Kidney (tissue), 14 donors: ENCODE data around the gene SPTB. TPM values are rescaled to one million over a fixed set of nuclear protein-coding genes. Genes with fewer than 3 reads are reported as not detected.

Source experiments
- DNase-seq, 5 donors: peaks; one replicate each; pipeline ENCODE4 v3.0.0-alpha.2; 2013 to 2020
- FAIRE-seq: peaks from 2 replicates; lab custom pipeline; 2012; peaks lifted over from hg19 to GRCh38; lab: Jason Lieb, UNC
- H3K27ac ChIP-seq, 2 donors: one replicate each; pipeline ENCODE4 v1.7.0; 2013; ENCODE audit warnings: low read depth in 2 of 2, low read length in 2 of 2, inconsistent platforms in 1 of 2
- H3K27me3 ChIP-seq: one replicate; pipeline ENCODE4 v1.7.1; 2013; ENCODE audit warnings: low read length, inconsistent platforms; ENCODE audit not compliant: control insufficient read depth, insufficient read depth
- H3K36me3 ChIP-seq, 3 donors: one replicate each; pipeline versions ENCODE4 v1.7.0 to v1.7.1; 2013; ENCODE audit warnings: low read length in 3 of 3, control low read depth in 1 of 3, inconsistent platforms in 1 of 3; ENCODE audit not compliant: insufficient read depth in 3 of 3, control insufficient read depth in 2 of 3
- H3K4me1 ChIP-seq, 3 donors: one replicate each; pipeline versions ENCODE4 v1.7.0 to v1.7.1; 2013; ENCODE audit warnings: low read length in 3 of 3, inconsistent platforms in 1 of 3, low read depth in 1 of 3; ENCODE audit not compliant: control insufficient read depth in 2 of 3, insufficient read depth in 2 of 3
- H3K4me3 ChIP-seq, 3 donors: one replicate each; pipeline versions ENCODE4 v1.7.0 to v1.8.1; 2013; ENCODE audit warnings: low read length in 3 of 3, control low read depth in 1 of 3, inconsistent platforms in 1 of 3
- H3K9ac ChIP-seq, 3 donors: one replicate each; pipeline versions ENCODE4 v1.7.0 to v1.7.1; 2013; ENCODE audit warnings: low read length in 3 of 3, control low read depth in 1 of 3, inconsistent platforms in 1 of 3
- H3K9me3 ChIP-seq, 3 donors: one replicate each; pipeline versions ENCODE4 v1.7.0 to v1.7.1; 2013; ENCODE audit warnings: low read length in 3 of 3, control low read depth in 1 of 3, inconsistent platforms in 1 of 3; ENCODE audit not compliant: control insufficient read depth in 2 of 3, insufficient read depth in 1 of 3
- CTCF ChIP-seq: IDR thresholded peaks from 3 replicates; pipeline ENCODE4 v1.5.1; 2012; ENCODE audit warnings: mild to moderate bottlenecking, moderate library complexity, borderline replicate concordance; ENCODE audit not compliant: insufficient read depth; ENCODE audit errors: extremely low read depth
- intact Hi-C: fragments of 100-400 bp; cut with DNase I; formaldehyde crosslinking; loops from one replicate; pipeline ENCODE4 v1.11.1; 2022
- polyA plus RNA-seq: library from polyadenylated mRNA; stranded (reverse); fragments of 350-450 nt; fragmentation: Illumina TruSeq; extraction: RNeasy Lipid Tissue Mini Kit (QIAGEN cat#74804); gene quantifications from one replicate; pipeline ENCODE4 v1.2.3, GENCODE V29; 2014; ENCODE audit warnings: low read depth, low replicate concordance; ENCODE audit not compliant: insufficient read depth
- total RNA-seq: library from RNA; stranded (reverse); fragmentation: NEBNext Ultra II Directional; extraction: Animal tissue kit (Norgen Biotek cat#: 25700); gene quantifications from one replicate; pipeline ENCODE4 v1.2.1, GENCODE V29; 2021
- donor health status: control.
- donor health status: control.
- donor health status: control.
- donor health status: control.
- donor health status: control.
- donor health status: DM: yes; HTN: yes; CAD: no.
- donor health status: Normal renal cell carcinoma (clear cell type).

Gene SPTB
- total and polyA plus RNA-seq, 2 donors from 2014 or later, result 1.7 to 2.2 TPM

GRCh38 chr14:64767215-64767964 is 112.3 kb downstream of the SPTB start:
- H3K36me3 ChIP-seq, result no peaks in the 10 kb centered on the region
- no peak for DNase-seq
- TF ChIP-seq CTCF, result no peak
- H3K4me3 ChIP-seq, result no peak overlapping the region
- no peaks in the 10 kb centered on the region for H3K27me3 ChIP-seq
- H3K27ac ChIP-seq, result no peak overlapping the region
- no peak overlapping the region for H3K9ac ChIP-seq
- intact Hi-C loops, result loop anchor here (5.0 kb wide), 1 partner anchor 95 kb away; no protein-coding TSS in a partner anchor
- no peaks in the 10 kb centered on the region for H3K9me3 ChIP-seq
- peaks cover 0 to 14% (median 2%) of the 10 kb centered on the region in 3 donors for H3K4me1 ChIP-seq
- no peak for FAIRE-seq

GRCh38 chr14:64766430-64767151 is 113.1 kb downstream of the SPTB start:
- intact Hi-C loops, result loop anchor here (5.0 kb wide), 1 partner anchor 94 kb away; no protein-coding TSS in a partner anchor
- no peak for TF ChIP-seq CTCF
- DNase-seq, result no peak
- no peak for FAIRE-seq
- Histone ChIP-seq H3K4me1 (peaks cover 2 to 21% (median 10%) of the 10 kb centered on the region in 3 donors), H3K36me3 (no peaks in the 10 kb centered on the region), H3K9ac (no peak overlapping the region), H3K27me3 (no peaks in the 10 kb centered on the region), H3K4me3 (no peak overlapping the region), H3K27ac (no peak overlapping the region), H3K9me3 (no peaks in the 10 kb centered on the region)

DNA sequence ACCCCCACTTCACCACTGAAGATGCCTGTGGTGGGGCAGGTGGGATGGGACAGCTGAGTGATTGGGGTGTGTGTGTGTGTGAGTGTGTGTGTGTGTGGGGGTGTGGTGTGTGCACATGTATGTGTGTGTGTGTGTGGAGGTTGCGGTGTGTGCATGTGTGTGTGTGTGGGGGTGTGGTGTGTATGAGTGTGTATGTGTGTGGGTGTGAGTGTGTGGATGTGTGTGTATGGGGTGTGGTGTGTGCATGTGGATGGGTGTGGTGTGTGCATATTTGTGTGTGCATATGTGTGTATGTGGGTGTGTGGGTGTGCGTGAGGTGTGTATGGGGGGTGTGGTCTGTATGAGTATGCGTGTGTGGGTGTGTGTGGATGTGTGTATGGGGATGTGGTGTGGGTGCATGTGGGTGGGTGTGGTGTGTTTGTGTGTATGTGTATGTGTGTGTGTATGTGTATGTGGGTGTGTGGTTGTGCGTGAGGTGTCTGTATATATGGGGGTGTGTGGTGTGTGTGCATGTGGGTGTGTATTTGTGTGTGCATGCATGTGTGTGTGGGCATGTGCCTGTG is 113.9 kb downstream of the SPTB start:
- no peak for TF ChIP-seq CTCF
- Histone ChIP-seq H3K36me3 (no peaks in the 10 kb centered on the region), H3K27me3 (no peaks in the 10 kb centered on the region), H3K4me3 (no peak overlapping the region), H3K9ac (no peak overlapping the region), H3K9me3 (no peaks in the 10 kb centered on the region), H3K4me1 (peaks cover 9 to 24% (median 14%) of the 10 kb centered on the region in 3 donors), H3K27ac (no peak overlapping the region)
- DNase-seq (no peak), FAIRE-seq (no peak)
- intact Hi-C loops, result loop anchor here (5.0 kb wide), 1 partner anchor 94 kb away; no protein-coding TSS in a partner anchor
